HepG2 (cell line): ENCODE measurements around the gene ODAD4. TPM values are rescaled to one million over a fixed set of nuclear protein-coding genes. Genes with fewer than 3 reads are reported as not detected.
A peak's percentile ranks its signal among the peaks of the same experiment; 100 is the strongest.

Experiments
- CENPX ChIP-seq: sonication (generic); formaldehyde crosslinking; IDR thresholded peaks from 2 replicates; pipeline ENCODE4 v1.9.0; 2021; ENCODE audit warnings: mild to moderate bottlenecking, missing genetic modification reagents, moderate library complexity
- CERS6 ChIP-seq: sonication (generic); formaldehyde crosslinking; IDR thresholded peaks from 2 replicates; pipeline ENCODE4 v1.5.0; 2020; ENCODE audit warnings: missing genetic modification reagents
- DMAP1 ChIP-seq: IDR thresholded peaks from 2 replicates; pipeline ENCODE4 v1.6.1; 2016
- EZH2 ChIP-seq: conservative IDR thresholded peaks from 2 replicates; pipeline ENCODE4 v1.6.1; 2012; ENCODE audit warnings: mild to moderate bottlenecking, low read depth, low read length, moderate library complexity
- FLYWCH1 ChIP-seq: sonication (generic); formaldehyde crosslinking; IDR thresholded peaks from 2 replicates; pipeline ENCODE4 v1.8.1; 2023; ENCODE audit warnings: mild to moderate bottlenecking, missing genetic modification reagents
- HMG20B ChIP-seq: conservative IDR thresholded peaks from 2 replicates; pipeline ENCODE4 v1.6.1; 2016; ENCODE audit warnings: missing genetic modification reagents, missing compliant biosample characterization
- IRF2 ChIP-seq: IDR thresholded peaks from 2 replicates; pipeline ENCODE4 v1.6.1; 2018; ENCODE audit warnings: missing genetic modification reagents, missing compliant biosample characterization
- KDM6A ChIP-seq: IDR thresholded peaks from 2 replicates; pipeline ENCODE4 v1.6.1; 2016; ENCODE audit warnings: low read depth
- KLF16 ChIP-seq, 2 experiments: sonication (generic) in 1 of 2; formaldehyde crosslinking in 1 of 2; IDR thresholded peaks; 2 replicates each; pipeline versions ENCODE4 v1.6.1 to v1.8.0; 2016 to 2023; ENCODE audit warnings: missing genetic modification reagents in 2 of 2, missing compliant biosample characterization in 1 of 2
- LBX2 ChIP-seq: sonication (generic); formaldehyde crosslinking; IDR thresholded peaks from 2 replicates; pipeline ENCODE4 v1.5.0; 2020; ENCODE audit warnings: missing genetic modification reagents, mild to moderate bottlenecking, borderline replicate concordance
- NFIC ChIP-seq: IDR thresholded peaks from 2 replicates; pipeline ENCODE4 v1.6.1; 2012; ENCODE audit warnings: mild to moderate bottlenecking, low read length, inconsistent platforms
- NPAS2 ChIP-seq: sonication (generic); formaldehyde crosslinking; IDR thresholded peaks from 2 replicates; pipeline ENCODE4 v1.8.0; 2022; ENCODE audit warnings: mild to moderate bottlenecking, missing genetic modification reagents, borderline replicate concordance
- NRL ChIP-seq: sonication (generic); formaldehyde crosslinking; IDR thresholded peaks from 2 replicates; pipeline ENCODE4 v1.5.0; 2020; ENCODE audit warnings: missing genetic modification reagents, mild to moderate bottlenecking, moderate library complexity, borderline replicate concordance
- REST ChIP-seq, 2 experiments: IDR thresholded peaks; 2 replicates each; pipeline ENCODE4 v1.6.1; 2011 to 2012; ENCODE audit warnings: low read length in 2 of 2, borderline replicate concordance in 1 of 2, low read depth in 1 of 2, mild to moderate bottlenecking in 1 of 2, moderate library complexity in 1 of 2
- TRIM24 ChIP-seq: sonication (generic); formaldehyde crosslinking; IDR thresholded peaks from 2 replicates; pipeline ENCODE4 v1.8.0; 2022; ENCODE audit warnings: mild to moderate bottlenecking, missing genetic modification reagents
- ZFP82 ChIP-seq: sonication (generic); formaldehyde crosslinking; IDR thresholded peaks from 2 replicates; pipeline ENCODE4 v1.5.1; 2020; ENCODE audit warnings: mild to moderate bottlenecking, missing genetic modification reagents, borderline replicate concordance
- ZNF138 ChIP-seq: sonication (generic); formaldehyde crosslinking; IDR thresholded peaks from 2 replicates; pipeline ENCODE4 v1.5.0; 2020; ENCODE audit warnings: mild to moderate bottlenecking, low read depth, missing genetic modification reagents
- ZNF3 ChIP-seq: IDR thresholded peaks from 2 replicates; pipeline ENCODE4 v1.7.0; 2017; ENCODE audit warnings: inconsistent platforms
- ZNF441 ChIP-seq: sonication (generic); formaldehyde crosslinking; IDR thresholded peaks from 2 replicates; pipeline ENCODE4 v1.7.0; 2021; ENCODE audit warnings: missing genetic modification reagents, borderline replicate concordance
- ZNF484 ChIP-seq: sonication (generic); formaldehyde crosslinking; IDR thresholded peaks from 2 replicates; pipeline ENCODE4 v1.5.1; 2020; ENCODE audit warnings: mild to moderate bottlenecking, low read depth, missing genetic modification reagents, borderline replicate concordance
- ZNF557 ChIP-seq: sonication (generic); formaldehyde crosslinking; IDR thresholded peaks from 2 replicates; pipeline ENCODE4 v1.4.0; 2020; ENCODE audit warnings: missing genetic modification reagents
- ZNF580 ChIP-seq: IDR thresholded peaks from 2 replicates; pipeline ENCODE4 v1.6.1; 2016; ENCODE audit warnings: low read depth, borderline replicate concordance
- ZNF607 ChIP-seq: sonication (generic); formaldehyde crosslinking; IDR thresholded peaks from 2 replicates; pipeline ENCODE4 v1.5.1; 2020; ENCODE audit warnings: missing genetic modification reagents, mild to moderate bottlenecking, borderline replicate concordance
- ZNF772 ChIP-seq: sonication (generic); formaldehyde crosslinking; IDR thresholded peaks from 2 replicates; pipeline ENCODE4 v1.5.0; 2020; ENCODE audit warnings: mild to moderate bottlenecking, missing genetic modification reagents
- ZNF788 ChIP-seq: sonication (generic); formaldehyde crosslinking; IDR thresholded peaks from 2 replicates; pipeline ENCODE4 v1.5.0; 2020; ENCODE audit warnings: mild to moderate bottlenecking, missing genetic modification reagents, borderline replicate concordance
- ZSCAN12 ChIP-seq: sonication (generic); formaldehyde crosslinking; IDR thresholded peaks from 2 replicates; pipeline ENCODE4 v1.9.0; 2021; ENCODE audit warnings: mild to moderate bottlenecking, missing genetic modification reagents
- ZSCAN9 ChIP-seq: IDR thresholded peaks from 2 replicates; pipeline ENCODE4 v1.6.1; 2016; ENCODE audit warnings: borderline replicate concordance
- polyA plus RNA-seq, 8 experiments: library from polyadenylated mRNA; depleted of rRNA in 3 of 8; stranded (reverse) in 7 of 8; unstranded in 1 of 8; fragments of >200 nt; fragmentation: Illumina TruSeq in 4 of 8; extraction: Trizol in 4 of 8; gene quantifications; 2 replicates each; pipeline versions ENCODE4 v1.2.1 to v1.2.3, GENCODE V29; 2011 to 2016; ENCODE audit warnings: low read depth in 4 of 8, missing spikeins in 1 of 8, mixed read lengths in 1 of 8; ENCODE audit not compliant: insufficient read depth in 1 of 8
- total RNA-seq, 5 experiments: library from RNA; depleted of rRNA; stranded (reverse); fragments of >200 nt; fragmentation: Illumina TruSeq; extraction: Trizol; gene quantifications; 2 replicates each; pipeline ENCODE4 v1.2.3, GENCODE V29; 2016; ENCODE audit warnings: low read depth in 1 of 5

Gene ODAD4
- total and polyA plus RNA-seq, 2 of the 13 experiments (the other 11 are each of a cell fraction or from before 2014, with no cell fraction given): 0.48 to 0.53 TPM

GRCh38 chr17:41962768-41963434 lies 32.5 kb downstream of the ODAD4 start (continued):
- no peak for TF ChIP-seq LBX2 (CRISPR knock-in tag)
- TF ChIP-seq IRF2 (CRISPR knock-in tag): peak; percentile 44; the same call in 1 of the 2 replicates
- TF ChIP-seq ZNF772: 0 out of 2 replicates have a peak, but pooled peaks have one; percentile 36
- TF ChIP-seq CENPX (CRISPR knock-in tag): no peak
- TF ChIP-seq DMAP1 (CRISPR knock-in tag): no peak
- TF ChIP-seq ZNF138: 0 out of 2 replicates have a peak, but pooled peaks have one; percentile 19
- peak; percentile 44; the same call in 1 of the 2 replicates for TF ChIP-seq ZNF788 (CRISPR knock-in tag)
- no peak for TF ChIP-seq ZNF3
- 0 out of 2 replicates have a peak, but pooled peaks have one; percentile 26 for TF ChIP-seq ZNF580 (CRISPR knock-in tag)
- TF ChIP-seq REST (IDR thresholded peaks at IDR 0.05; ENCODE audit: borderline replicate concordance in 1 of 2, low read depth in 1 of 2, low read length in 2 of 2): no peak
- no peak for TF ChIP-seq KDM6A (CRISPR knock-in tag)
- no peak for TF ChIP-seq ZNF484 (CRISPR knock-in tag)
- TF ChIP-seq EZH2: peak; percentile 53; the same call in 1 of the 2 replicates
- no peak for TF ChIP-seq ZNF441 (CRISPR knock-in tag)
- TF ChIP-seq ZNF557: no peak
- TF ChIP-seq CERS6 (CRISPR knock-in tag): no peak
- TF ChIP-seq NRL (CRISPR knock-in tag): peak; percentile 49; the same call in 1 of the 2 replicates
- TF ChIP-seq HMG20B (CRISPR knock-in tag): no peak
- TF ChIP-seq NPAS2: no peak
- no peak for TF ChIP-seq FLYWCH1
- no peak for TF ChIP-seq ZFP82 (CRISPR knock-in tag)
- no peak for TF ChIP-seq ZNF607 (CRISPR knock-in tag)
- no peak for TF ChIP-seq TRIM24 (CRISPR knock-in tag)
- TF ChIP-seq KLF16 (CRISPR knock-in tag; IDR thresholded peaks at IDR 0.05): peak in 1 of 2 experiments; percentile 39; a peak in 1 of 4 replicates
- TF ChIP-seq ZSCAN9 (CRISPR knock-in tag): no peak
- no peak for TF ChIP-seq NFIC
- no peak for TF ChIP-seq ZSCAN12 (CRISPR knock-in tag)
